GM23338 (cell line): ENCODE measurements around the gene TTC33.

Experiments used
- CREB1 ChIP-seq: fragments of 250-450 bp; sonication (Bioruptor Pico); IDR thresholded peaks from 2 replicates; pipeline ENCODE4 v1.5.0; 2020; ENCODE audit warnings: low read depth, mild to moderate bottlenecking, moderate library complexity
- CTCF ChIP-seq, 2 experiments: fragments of 200-600 bp in 1 of 2; sonication (generic) in 1 of 2; conservative IDR thresholded peaks; 2 replicates each; pipeline versions ENCODE4 v1.5.1 to v1.6.1; 2016 to 2017; ENCODE audit warnings: antibody characterized with exemption in 2 of 2, low read depth in 2 of 2, mild to moderate bottlenecking in 2 of 2, moderate library complexity in 1 of 2
- EZH2 ChIP-seq: fragments of 200-600 bp; sonication (generic); IDR thresholded peaks from one replicate; pipeline ENCODE4 v1.8.0; 2017; ENCODE audit warnings: antibody characterized with exemption, mild to moderate bottlenecking, low read depth; ENCODE audit not compliant: unreplicated experiment
- EZH2phosphoT487 ChIP-seq: fragments of 200-600 bp; sonication (generic); IDR thresholded peaks from one replicate; pipeline ENCODE4 v1.8.1; 2018; ENCODE audit warnings: antibody characterized with exemption; ENCODE audit not compliant: unreplicated experiment
- POLR2AphosphoS5 ChIP-seq: IDR thresholded peaks from 2 replicates; pipeline ENCODE4 v1.6.1; 2016; ENCODE audit warnings: antibody characterized with exemption, low read depth
- REST ChIP-seq: IDR thresholded peaks from one replicate; pipeline ENCODE4 v1.6.1; 2018; ENCODE audit warnings: antibody characterized with exemption; ENCODE audit not compliant: unreplicated experiment
- STAT1 ChIP-seq: IDR thresholded peaks from one replicate; pipeline ENCODE4 v1.6.1; 2016; ENCODE audit warnings: antibody characterized with exemption; ENCODE audit not compliant: unreplicated experiment
- TF ChIP-seq, protein P1 (sequence below): fragments of 250-450 bp; sonication (Bioruptor Pico); IDR thresholded peaks from 2 replicates; pipeline ENCODE4 v1.5.0; 2020; ENCODE audit warnings: mild to moderate bottlenecking, moderate library complexity

- TF ChIP-seq CTCF (conservative IDR thresholded peaks at IDR 0.05; ENCODE audit: low read depth in 2 of 2) (no peak), POLR2AphosphoS5 (no peak), CREB1 (CRISPR knock-in tag) (no peak), EZH2 (no peak), REST (no peak), STAT1 (no peak), EZH2phosphoT487 (no peak)
- TF ChIP-seq, protein P1, sequence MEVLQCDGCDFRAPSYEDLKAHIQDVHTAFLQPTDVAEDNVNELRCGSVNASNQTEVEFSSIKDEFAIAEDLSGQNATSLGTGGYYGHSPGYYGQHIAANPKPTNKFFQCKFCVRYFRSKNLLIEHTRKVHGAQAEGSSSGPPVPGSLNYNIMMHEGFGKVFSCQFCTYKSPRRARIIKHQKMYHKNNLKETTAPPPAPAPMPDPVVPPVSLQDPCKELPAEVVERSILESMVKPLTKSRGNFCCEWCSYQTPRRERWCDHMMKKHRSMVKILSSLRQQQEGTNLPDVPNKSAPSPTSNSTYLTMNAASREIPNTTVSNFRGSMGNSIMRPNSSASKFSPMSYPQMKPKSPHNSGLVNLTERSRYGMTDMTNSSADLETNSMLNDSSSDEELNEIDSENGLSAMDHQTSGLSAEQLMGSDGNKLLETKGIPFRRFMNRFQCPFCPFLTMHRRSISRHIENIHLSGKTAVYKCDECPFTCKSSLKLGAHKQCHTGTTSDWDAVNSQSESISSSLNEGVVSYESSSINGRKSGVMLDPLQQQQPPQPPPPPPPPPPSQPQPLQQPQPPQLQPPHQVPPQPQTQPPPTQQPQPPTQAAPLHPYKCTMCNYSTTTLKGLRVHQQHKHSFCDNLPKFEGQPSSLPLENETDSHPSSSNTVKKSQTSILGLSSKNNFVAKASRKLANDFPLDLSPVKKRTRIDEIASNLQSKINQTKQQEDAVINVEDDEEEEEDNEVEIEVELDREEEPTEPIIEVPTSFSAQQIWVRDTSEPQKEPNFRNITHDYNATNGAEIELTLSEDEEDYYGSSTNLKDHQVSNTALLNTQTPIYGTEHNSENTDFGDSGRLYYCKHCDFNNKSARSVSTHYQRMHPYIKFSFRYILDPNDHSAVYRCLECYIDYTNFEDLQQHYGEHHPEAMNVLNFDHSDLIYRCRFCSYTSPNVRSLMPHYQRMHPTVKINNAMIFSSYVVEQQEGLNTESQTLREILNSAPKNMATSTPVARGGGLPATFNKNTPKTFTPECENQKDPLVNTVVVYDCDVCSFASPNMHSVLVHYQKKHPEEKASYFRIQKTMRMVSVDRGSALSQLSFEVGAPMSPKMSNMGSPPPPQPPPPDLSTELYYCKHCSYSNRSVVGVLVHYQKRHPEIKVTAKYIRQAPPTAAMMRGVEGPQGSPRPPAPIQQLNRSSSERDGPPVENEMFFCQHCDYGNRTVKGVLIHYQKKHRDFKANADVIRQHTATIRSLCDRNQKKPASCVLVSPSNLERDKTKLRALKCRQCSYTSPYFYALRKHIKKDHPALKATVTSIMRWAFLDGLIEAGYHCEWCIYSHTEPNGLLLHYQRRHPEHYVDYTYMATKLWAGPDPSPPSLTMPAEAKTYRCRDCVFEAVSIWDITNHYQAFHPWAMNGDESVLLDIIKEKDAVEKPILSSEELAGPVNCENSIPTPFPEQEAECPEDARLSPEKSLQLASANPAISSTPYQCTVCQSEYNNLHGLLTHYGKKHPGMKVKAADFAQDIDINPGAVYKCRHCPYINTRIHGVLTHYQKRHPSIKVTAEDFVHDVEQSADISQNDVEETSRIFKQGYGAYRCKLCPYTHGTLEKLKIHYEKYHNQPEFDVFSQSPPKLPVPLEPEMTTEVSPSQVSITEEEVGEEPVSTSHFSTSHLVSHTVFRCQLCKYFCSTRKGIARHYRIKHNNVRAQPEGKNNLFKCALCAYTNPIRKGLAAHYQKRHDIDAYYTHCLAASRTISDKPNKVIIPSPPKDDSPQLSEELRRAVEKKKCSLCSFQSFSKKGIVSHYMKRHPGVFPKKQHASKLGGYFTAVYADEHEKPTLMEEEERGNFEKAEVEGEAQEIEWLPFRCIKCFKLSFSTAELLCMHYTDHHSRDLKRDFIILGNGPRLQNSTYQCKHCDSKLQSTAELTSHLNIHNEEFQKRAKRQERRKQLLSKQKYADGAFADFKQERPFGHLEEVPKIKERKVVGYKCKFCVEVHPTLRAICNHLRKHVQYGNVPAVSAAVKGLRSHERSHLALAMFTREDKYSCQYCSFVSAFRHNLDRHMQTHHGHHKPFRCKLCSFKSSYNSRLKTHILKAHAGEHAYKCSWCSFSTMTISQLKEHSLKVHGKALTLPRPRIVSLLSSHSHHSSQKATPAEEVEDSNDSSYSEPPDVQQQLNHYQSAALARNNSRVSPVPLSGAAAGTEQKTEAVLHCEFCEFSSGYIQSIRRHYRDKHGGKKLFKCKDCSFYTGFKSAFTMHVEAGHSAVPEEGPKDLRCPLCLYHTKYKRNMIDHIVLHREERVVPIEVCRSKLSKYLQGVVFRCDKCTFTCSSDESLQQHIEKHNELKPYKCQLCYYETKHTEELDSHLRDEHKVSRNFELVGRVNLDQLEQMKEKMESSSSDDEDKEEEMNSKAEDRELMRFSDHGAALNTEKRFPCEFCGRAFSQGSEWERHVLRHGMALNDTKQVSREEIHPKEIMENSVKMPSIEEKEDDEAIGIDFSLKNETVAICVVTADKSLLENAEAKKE (CRISPR knock-in tag), result no peak
Measured at GRCh38 chr5:40631236-40631635, 124.5 kb downstream of the TTC33 start.
